GM18868 (cell line): ENCODE measurements around the gene SCLY.

Source experiments
- ATAC-seq: cut with Tn5 transposase; IDR thresholded peaks from one replicate; pipeline ENCODE4 v1.9.1; 2021; ENCODE audit warnings: mild to moderate bottlenecking, moderate library complexity; ENCODE audit not compliant: unreplicated experiment

The SCLY gene

GRCh38 chr2:238096311-238097011 lies 35.7 kb downstream of the SCLY start:
- no peak for ATAC-seq

DNA sequence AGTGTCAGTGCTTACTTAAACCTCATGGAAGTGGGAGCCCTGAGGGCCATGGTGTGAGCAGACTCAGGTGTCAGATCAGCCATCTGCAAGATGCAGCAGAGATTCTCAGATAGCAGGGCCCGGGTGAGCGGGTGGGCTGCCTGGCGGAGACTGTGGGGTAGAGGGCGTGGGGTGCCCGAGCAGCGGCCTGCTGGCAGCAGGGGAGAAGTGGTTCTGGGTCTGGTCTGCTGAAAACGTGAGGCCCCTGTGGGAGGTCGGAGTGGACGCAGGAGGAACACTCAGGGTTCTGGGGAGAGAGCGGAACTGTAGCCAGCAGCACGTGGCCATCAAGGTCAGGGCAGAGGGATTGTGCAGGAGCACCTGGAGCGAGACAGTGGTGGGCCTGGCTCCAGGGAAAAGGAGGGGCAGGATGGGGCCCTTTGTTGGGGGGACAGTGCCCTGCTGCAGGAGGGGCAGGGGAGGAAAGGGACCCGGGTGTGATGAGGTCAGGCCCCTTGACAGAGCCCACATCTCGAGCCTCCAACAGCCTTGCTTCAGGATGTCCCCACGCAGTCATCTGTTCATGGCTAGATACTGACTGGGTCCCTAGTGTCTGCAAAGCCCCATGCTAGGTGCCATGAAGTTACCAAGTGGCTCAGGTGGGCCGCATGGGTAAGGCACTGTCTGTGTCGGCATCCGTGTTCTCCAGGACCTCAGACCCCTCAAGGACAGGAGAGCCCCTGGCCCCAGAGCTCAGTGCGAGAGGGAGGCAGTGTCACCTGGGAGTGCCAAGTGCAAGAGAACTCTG lies 36.6 kb downstream of the SCLY start:
- no peak for ATAC-seq

- peak; percentile 74 for ATAC-seq
Observed at GRCh38 chr2:238097988-238098871, 37.4 kb downstream of the SCLY start.

DNA sequence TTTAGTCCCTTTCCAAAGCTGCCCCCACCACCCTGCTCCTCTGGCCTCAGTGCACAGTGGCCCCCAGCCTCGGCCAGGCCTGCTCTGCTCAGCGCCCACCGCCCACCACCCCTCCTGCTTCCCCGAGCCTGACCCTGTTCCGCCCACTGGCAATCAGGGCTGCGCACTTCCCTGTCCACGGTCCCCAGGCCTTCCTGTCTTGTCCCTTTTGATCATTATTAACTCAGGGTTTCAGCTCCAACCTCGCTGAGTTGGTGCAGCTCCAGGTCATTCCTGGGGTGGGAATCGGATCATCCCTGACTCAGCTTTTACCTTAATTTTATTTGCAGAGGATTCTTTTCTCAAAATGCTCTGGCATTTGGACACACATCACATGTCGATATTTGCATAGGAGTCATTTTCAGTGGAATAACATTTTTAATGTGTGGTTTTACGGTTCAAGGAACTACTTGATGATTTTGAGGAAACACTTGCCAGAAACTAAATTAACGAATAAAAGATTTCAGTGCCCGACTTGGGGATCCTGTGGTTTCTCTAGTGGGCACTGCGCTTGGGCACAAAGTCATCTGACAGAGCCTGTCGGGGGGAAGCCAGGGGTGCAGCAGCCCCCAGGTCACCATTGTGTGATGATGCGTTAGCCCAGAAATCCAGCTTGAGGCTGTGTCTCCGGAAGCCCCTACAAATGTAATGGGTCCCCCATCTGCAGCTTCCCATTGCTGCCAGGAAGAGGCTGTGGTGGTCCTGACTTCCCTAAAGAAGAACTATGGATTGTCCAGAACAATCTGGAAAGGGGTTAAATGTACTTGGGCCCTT lies 38.3 kb downstream of the SCLY start:
- ATAC-seq: peak; percentile 18

DNA sequence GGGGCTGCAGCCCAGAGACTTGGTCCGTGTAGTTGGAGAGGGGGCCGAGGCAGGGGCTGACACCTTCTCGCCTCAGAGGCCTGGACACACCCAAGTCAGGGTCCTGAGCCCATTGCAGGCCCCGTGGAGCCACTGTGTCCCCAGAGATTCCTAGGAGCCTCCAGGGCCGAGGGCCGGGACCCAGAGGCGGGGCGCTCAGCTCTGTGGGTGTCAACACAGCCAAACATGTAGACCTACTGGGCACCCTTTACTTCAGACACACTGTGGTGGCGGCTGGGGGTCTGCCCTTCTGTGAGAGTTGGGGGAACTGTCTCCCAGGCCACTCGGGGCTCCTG lies 38.9 kb downstream of the SCLY start:
- no peak for ATAC-seq

GRCh38 chr2:238100049-238100820 lies 39.4 kb downstream of the SCLY start, which contains the start of gene ESPNL:
ESPNL (plus strand) TSS chr2:238100340; CDS start chr2:238100420, 80 bp downstream.
- no peak for ATAC-seq

- ATAC-seq: no peak
Observed at GRCh38 chr2:238100821-238101771, 40.3 kb downstream of the SCLY start.

- ATAC-seq: no peak
Observed at GRCh38 chr2:238101891-238102841, 41.4 kb downstream of the SCLY start.

DNA sequence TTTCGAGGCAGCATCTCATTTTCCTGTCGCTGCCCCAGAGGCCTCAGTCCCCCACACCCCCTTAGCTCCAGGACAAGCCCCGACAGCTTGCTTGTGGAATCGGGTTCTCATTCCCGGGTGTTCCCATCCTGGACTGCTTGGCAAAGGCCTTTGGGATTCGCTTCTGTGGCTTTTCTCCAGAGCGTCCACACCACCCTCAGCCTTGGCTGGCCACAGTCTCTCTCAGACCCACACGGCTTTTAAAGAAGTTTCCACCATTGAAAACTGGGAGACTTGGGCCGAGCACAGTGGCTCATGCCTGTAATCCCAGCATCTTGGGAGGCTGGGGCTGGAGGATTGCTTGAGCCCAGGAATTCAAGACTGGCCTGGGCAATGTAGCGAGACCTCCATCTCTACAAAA lies 42.1 kb downstream of the SCLY start:
- ATAC-seq: no peak

DNA sequence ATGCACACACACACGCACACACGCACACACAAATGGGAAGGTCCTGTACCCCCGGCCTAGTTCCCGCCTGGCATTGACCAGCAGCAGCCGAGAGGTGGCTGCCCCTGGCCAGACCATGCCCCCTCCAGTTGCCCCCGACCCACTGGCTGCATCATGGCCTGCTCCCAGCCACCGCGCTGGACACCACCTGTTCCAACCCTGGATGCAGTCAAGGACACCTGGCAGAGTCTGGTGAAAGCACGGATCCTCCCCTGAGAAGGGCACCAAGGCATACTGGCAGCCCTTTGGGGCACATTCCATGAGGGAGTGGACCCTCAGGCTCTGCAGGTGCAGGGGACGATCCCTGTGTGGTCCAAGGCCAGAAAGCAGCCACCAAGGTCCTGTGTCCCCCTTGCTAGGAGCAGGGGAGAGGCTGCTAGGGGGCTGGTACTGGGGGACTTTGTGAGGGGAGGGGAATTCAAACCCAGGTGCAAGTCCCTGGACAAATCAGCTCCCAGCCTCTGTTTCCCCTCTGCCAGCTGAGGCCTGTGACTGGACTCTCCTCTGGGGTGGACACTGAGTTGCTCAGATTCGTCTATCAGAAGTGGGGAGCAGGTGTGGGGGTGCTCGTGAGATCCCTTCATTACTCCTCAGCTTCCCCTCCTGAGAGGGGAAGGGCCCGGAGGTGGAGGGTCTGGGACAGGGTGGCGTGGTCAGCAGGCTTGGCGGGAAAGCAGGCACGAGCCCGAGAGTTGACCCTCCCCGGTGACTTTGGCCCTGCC lies 42.8 kb downstream of the SCLY start:
- ATAC-seq: no peak

DNA sequence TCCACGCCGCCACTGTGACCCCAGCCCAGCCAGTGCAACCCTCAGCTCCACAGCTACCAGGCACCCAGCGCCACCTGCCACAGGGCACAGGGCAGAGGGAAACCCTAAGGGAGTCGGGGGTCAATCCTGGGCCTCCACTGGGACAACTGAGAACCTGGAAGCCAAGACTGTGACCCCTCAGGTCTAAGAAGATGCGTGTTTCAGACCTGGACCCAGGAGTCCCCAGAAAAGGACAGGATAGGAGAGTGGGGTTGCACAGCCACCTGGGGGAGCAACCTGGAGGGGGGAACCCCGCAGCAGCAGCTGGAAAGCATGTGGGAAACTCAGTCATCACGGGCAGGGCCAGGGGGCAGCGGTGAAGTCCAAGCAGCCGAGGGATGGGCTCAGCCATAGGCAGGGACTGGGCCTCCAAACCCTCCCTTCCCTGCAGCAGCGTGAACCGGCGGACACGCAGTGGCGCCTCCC lies 43.5 kb downstream of the SCLY start:
- no peak for ATAC-seq

DNA sequence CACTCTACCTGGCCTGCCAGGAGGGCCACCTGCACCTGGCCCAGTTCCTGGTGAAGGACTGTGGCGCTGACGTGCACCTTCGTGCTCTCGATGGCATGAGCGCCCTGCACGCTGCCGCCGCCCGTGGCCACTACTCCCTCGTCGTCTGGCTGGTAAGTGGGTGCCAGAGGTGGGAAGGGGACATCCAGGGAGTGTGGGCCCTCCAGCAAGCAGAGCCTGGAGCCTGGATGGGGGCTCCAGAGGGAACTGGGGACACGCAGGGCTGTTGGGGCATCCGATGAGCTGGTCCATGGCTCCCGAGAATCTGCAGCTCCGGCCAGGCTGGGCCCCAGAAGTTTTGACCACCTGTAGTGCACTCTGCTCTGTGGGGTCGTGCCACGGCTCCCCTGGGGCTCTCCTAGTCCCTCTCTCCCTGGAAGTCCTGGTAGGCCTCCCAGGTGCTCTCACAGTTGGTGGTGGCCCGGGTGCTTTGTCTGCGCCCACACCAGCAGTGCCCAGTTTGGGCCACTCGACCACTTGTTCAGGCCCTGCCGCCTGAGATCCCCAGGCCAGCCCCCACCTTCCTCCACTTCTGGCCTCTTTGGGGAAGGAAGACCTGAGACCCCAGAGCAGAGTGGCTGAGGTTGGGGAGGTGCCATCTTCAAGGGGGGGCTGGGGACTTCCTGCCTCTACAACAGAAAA lies 44.0 kb downstream of the SCLY start:
- no peak for ATAC-seq

DNA sequence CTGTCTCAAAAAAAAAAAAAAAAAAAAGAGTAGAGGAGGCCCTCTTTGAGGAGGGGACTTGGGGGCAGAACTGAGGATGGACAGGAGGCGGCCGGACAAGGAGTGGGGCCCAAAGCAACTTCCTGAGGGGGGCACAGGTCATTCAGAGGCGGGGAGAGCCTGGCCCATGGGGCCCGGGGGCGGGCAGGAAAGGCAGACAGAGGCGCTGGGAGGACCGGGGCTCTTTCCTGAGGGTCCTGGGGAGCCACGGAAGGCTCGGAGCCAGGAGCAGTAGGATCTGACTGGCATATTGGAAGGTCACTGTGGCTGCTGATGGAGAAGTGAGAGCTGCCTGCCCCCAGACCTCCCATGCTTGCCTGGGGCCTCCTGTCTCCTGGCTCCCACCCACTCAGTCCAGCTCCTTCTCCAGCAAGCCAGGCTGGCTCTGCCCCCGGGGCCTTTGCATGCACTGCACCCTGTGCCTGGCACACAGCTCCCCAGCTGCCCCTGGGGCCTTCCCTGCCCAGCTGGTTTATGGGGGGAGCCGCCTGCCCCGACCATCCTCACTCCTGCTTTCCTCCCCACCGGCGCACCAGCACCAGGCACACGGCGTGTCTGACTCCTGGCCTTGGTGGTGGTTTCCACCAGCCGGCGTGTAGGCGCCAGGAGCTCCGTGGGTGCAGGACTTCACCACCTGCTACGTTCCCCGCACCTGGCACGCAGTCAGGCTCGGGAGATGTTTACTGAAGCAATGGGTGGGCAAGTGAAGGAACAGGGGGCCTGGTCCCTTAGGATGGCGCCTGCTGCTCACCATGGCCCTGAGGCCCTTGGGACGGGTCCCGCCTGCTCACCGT lies 44.9 kb downstream of the SCLY start:
- no peak for ATAC-seq

DNA sequence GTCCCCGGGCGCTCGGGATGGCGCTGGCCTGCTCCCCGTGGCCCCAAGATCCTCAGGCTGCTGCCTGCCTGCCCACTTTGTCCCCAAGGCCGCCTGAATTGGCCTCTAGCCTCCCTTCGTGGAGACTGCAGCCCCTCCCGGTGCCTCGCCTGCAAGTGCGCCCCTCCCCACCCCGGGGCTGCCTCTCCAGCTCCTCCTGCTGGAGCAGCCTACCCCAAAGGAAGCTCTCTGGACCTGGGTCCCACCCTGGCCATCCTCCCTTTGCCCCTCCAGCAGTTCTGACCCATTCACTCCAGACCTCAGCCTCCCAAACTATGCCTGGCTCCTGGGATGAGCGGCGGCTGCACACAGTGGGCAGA lies 45.5 kb downstream of the SCLY start:
- ATAC-seq: no peak

DNA sequence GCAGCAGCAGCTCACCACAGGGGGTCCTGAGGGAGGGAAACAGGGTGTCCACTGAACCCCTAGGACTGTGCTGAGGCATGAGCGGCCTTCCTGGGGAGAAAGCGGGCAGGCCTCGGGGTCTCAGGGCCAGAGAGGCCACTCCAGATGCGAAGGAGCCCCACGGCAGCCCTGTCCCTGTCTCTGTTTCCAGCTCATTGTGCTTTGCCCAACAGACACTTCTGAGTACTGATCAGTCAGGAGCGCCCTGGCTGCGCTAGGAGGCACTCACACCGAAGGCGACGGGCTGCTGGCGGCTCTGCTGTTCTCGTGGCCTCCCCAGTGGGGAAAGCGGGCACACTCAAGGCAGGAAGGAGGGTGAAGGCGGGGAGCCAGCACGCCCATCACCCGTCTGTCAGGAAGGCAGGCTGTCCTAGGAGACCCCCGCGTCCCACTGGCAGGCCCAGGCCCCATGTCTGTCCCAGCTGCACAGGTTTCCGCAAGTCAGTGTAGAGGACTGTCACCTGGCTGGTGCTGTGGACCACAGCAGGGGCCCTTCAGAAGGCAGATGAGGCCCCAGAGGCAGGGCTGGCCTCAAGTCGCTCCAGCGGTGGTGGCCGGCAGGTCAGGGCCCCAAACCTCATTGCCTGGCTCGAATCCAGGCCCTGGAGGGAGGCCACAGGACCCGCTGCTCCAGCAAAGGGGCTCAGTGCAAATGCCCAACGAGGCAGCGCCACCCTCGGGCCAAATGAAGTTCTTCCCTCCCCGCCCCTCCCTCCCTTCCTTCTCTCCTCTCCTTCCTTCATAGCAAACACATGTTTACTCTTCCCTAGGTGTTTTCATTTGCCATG lies 46.1 kb downstream of the SCLY start:
- no peak for ATAC-seq
